GM18907 (cell line): Measurements from ENCODE around the gene TRIM45.
"Not testable (repeated sequence)": the region's sequence is repeated elsewhere in the genome, so short reads cannot be mapped to it uniquely, and the experiment has no call there.

Experiments
- ATAC-seq: cut with Tn5 transposase; IDR thresholded peaks from one replicate; pipeline ENCODE4 v1.9.1; 2021; ENCODE audit warnings: mild to moderate bottlenecking, moderate library complexity; ENCODE audit not compliant: unreplicated experiment

Gene TRIM45

GRCh38 chr1:117121589-117122329, at the start of gene TRIM45:
TSS of gene TRIM45 (minus strand) at chr1:117121749. CDS start at chr1:117121201, 548 bp downstream.
- peak; percentile 91 for ATAC-seq

GRCh38 chr1:117169871-117170596, 48.5 kb upstream of the TRIM45 start:
- no peak for ATAC-seq

- no peak for ATAC-seq
Measured at GRCh38 chr1:117167402-117167801, 45.9 kb upstream of the TRIM45 start.

GRCh38 chr1:117166076-117166475, 44.5 kb upstream of the TRIM45 start:
- ATAC-seq, result no peak

GRCh38 chr1:117164209-117164608, 42.7 kb upstream of the TRIM45 start:
- no peak for ATAC-seq

GRCh38 chr1:117162816-117163215, 41.3 kb upstream of the TRIM45 start:
- no peak for ATAC-seq

GRCh38 chr1:117161887-117162286, 40.3 kb upstream of the TRIM45 start:
- ATAC-seq, result no peak

GRCh38 chr1:117151305-117151704, 29.8 kb upstream of the TRIM45 start:
- not testable (repeated sequence) for ATAC-seq

GRCh38 chr1:117150316-117150715, 28.8 kb upstream of the TRIM45 start:
- ATAC-seq, result no peak

- ATAC-seq, result no peak
Measured at GRCh38 chr1:117147856-117148588, 26.5 kb upstream of the TRIM45 start.

GRCh38 chr1:117147341-117147831, 25.8 kb upstream of the TRIM45 start:
- no peak for ATAC-seq

GRCh38 chr1:117146575-117147340, 25.2 kb upstream of the TRIM45 start:
- no peak for ATAC-seq

GRCh38 chr1:117146072-117146471, 24.5 kb upstream of the TRIM45 start:
- no peak for ATAC-seq

GRCh38 chr1:117143871-117144270, 22.3 kb upstream of the TRIM45 start:
- no peak for ATAC-seq

GRCh38 chr1:117143172-117143571, 21.6 kb upstream of the TRIM45 start:
- ATAC-seq, result no peak

GRCh38 chr1:117142200-117142599, 20.7 kb upstream of the TRIM45 start:
- no peak for ATAC-seq

GRCh38 chr1:117138561-117138960, 17.0 kb upstream of the TRIM45 start:
- no peak for ATAC-seq

- no peak for ATAC-seq
Measured at GRCh38 chr1:117138106-117138505, 16.6 kb upstream of the TRIM45 start.

- no peak for ATAC-seq
Measured at GRCh38 chr1:117137281-117137855, 15.8 kb upstream of the TRIM45 start.

- no peak for ATAC-seq
Measured at GRCh38 chr1:117136749-117137148, 15.2 kb upstream of the TRIM45 start.
